Renal pelvis (tissue), 4 donors: Measurements from ENCODE around the gene APLNR. TPM values are rescaled to one million over a fixed set of nuclear protein-coding genes. Genes with fewer than 3 reads are reported as not detected.

Source experiments
- DNase-seq: peaks from one replicate; pipeline ENCODE4 v3.0.0-alpha.2; 2013
- polyA plus RNA-seq, 3 donors: library from polyadenylated mRNA; unstranded; fragments of 120-200 nt; gene quantifications; one replicate each; pipeline ENCODE4 v1.2.1, GENCODE V29; 2013; ENCODE audit not compliant: insufficient read length in 3 of 3

Gene APLNR
- polyA plus RNA-seq, 3 donors: 95.0 to 111 (median 96.0) TPM

GRCh38 chr11:57190548-57190947, 46.5 kb downstream of the APLNR start:
- no peak for DNase-seq

Other genes with a start within 250 kb of the APLNR start
- under 1 TPM in 1 of 3 donors, not detected in 2; 0.45 TPM for gene OR5AK2, start 248.3 kb downstream of the APLNR start, polyA plus RNA-seq
- gene LRRC55, start 55.3 kb downstream of the APLNR start, polyA plus RNA-seq: 1 to 10 TPM; 3.4 to 4.5 (median 4.5) TPM
- 10 to 100 TPM; 66.2 to 76.4 (median 67.6) TPM for gene TNKS1BP1, start 87.7 kb upstream of the APLNR start, polyA plus RNA-seq
- gene SSRP1, start 98.6 kb upstream of the APLNR start, polyA plus RNA-seq: 100 to 1,000 TPM; 162 to 212 (median 183) TPM
- 1 to 10 TPM in 1 of 3 donors, under 1 TPM in 2; 0.76 to 1.4 (median 0.83) TPM for gene P2RX3, start 101.1 kb upstream of the APLNR start, polyA plus RNA-seq
- gene PRG3, start 143.9 kb upstream of the APLNR start, polyA plus RNA-seq: under 1 TPM; 0.26 to 0.77 (median 0.52) TPM
- 1 to 10 TPM in 1 of 3 donors, under 1 TPM in 2; 0.59 to 1.5 (median 0.88) TPM for gene PRG2, start 153.4 kb upstream of the APLNR start, polyA plus RNA-seq
- 10 to 100 TPM; 20.3 to 25.0 (median 24.4) TPM for gene SLC43A3, start 189.9 kb upstream of the APLNR start, polyA plus RNA-seq
- gene RTN4RL2, start 223.3 kb upstream of the APLNR start, polyA plus RNA-seq: 1 to 10 TPM; 2.8 to 4.7 (median 3.8) TPM